DMS114 treated with DMSO at 0.1 percent for 48 hours (cell line): Measurements from ENCODE around the gene INKA2.
"Not testable (repeated sequence)": the region's sequence is repeated elsewhere in the genome, so short reads cannot be mapped to it uniquely, and the experiment has no call there.

ENCODE experiments used
- DNase-seq: peaks from one replicate; lab custom pipeline; 2025; ENCODE audit not compliant: unreplicated experiment; lab: John Stamatoyannopoulos, UW

INKA2 gene

DNA sequence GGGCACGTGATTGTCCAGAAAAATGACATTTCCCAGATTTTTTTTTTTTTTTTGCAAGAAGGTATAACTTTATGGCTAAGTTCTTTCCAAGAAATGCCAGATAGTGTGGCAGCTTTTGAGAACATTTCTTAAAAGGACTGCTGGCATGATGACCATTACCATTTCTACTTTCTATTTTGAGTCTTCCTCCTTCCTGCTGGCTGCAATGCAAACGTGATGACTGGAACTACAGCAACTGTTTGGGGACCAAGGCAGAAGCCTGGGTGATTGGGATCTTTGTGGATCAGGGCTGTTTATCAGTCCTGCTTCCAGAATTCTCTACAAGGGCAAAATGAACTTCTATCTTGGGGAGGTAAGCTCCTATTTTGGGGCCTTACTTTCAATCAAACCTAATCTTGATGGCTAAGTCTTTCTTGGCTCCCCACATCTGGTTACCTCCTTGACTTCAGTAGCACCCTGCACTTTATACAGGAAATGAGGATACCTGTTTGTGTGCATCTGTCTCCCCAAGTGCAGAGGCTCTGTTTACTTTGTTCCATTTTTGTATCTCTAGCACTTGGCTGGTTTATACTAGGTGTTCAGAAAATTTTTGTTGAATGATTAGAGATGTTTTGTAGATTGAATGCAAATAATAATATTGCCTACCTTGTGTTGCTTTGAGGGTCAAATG lies 12.8 kb upstream of the INKA2 start:
- no peak for DNase-seq

DNA sequence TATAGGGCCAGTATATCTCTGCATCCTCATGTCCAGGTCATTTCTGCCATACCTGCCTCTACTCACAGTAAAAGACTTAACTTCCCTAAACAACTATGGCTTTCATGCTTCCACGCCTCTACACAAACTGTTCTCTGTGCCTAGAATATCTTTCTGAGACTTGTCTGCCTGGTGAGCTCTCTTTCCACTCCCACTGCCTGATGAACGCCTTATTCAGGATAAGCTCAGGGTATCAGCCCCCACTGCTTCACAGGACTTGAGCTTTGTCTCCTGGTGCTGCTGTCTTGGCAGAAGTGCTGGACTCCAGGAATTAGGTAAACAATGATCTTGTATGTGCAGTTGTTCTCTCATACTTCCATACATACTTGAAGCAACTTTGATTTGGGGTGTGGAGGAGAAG lies 11.7 kb upstream of the INKA2 start:
- no peak for DNase-seq

DNA sequence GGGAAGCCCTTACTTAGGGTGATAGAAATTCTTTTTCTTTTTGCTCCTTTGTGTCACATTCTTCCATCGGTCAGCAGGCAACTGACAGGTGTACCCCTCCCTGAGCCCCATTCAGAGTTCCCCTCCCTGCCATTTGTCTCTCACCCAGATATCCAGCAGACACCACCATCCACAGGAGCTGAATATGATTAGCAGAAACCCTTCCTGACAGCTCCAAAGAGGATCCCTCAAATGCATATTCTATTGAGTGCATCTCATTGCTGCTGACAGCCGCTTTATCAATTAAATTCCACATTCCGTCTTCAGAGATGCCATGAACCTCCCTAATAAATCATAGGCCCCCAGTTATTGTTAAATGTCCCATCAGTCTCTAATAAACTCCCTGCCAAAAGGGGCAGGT lies 10.4 kb upstream of the INKA2 start:
- no peak for DNase-seq

DNA sequence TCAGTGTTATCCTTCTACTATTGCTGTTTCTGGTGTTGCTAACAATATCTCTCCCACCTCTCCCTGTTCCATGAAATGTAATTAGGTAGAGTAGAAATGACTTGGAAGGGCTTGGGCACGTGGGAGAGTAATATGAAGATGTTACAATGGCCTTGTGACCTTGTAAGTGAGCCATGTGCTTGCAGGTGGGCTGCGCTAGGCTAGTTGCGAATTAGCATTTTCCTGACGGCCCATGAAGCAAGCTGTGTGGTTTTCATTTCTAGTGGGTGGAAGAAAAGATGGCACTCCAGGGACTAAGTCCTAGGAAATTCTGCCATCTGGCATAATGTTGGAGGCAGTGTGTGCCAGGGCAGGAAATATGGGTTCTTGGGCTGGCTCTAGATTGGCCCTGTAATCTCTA lies 8.8 kb upstream of the INKA2 start:
- DNase-seq, result no peak

DNA sequence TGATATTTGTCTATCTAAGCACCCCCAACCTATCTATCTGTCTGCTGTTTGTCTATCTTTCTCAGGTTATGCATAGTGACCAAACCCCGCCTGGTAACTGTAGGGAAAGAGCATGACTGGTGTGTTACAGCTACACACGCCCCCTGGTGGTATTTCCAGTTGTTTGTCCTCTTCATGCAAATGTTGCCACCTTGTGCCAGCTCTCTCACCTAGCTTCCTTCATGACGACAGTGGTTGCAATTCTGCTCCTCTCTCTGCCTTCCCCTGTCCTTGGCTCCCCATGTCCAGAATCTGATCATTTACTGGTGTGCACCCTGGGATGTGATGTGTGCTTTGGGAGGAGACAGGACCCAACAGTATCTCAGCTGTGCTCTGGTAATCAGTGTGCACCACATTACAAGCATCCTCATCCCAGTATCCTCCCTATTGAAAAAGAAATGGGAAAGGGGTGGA lies 8.1 kb upstream of the INKA2 start:
- peak; percentile 32 for DNase-seq

DNA sequence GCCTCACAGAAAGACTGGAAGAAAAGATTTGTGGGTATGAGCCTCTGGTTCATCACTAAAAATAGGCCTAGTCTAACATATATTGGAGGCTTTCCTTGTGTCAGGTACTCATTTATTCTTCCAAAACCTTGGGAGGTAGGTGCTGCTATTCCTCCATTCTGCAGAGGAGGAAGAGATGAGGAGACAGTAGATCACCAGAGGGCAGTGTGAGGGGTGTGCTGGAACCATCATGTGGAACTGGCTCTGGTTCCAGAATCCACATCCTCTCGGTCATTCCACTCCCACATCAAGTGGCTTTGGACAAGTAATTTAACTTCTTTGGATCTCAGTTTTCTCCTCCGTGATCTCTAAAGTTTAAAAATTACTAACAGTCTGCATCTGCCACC lies 7.4 kb upstream of the INKA2 start:
- no peak for DNase-seq

DNA sequence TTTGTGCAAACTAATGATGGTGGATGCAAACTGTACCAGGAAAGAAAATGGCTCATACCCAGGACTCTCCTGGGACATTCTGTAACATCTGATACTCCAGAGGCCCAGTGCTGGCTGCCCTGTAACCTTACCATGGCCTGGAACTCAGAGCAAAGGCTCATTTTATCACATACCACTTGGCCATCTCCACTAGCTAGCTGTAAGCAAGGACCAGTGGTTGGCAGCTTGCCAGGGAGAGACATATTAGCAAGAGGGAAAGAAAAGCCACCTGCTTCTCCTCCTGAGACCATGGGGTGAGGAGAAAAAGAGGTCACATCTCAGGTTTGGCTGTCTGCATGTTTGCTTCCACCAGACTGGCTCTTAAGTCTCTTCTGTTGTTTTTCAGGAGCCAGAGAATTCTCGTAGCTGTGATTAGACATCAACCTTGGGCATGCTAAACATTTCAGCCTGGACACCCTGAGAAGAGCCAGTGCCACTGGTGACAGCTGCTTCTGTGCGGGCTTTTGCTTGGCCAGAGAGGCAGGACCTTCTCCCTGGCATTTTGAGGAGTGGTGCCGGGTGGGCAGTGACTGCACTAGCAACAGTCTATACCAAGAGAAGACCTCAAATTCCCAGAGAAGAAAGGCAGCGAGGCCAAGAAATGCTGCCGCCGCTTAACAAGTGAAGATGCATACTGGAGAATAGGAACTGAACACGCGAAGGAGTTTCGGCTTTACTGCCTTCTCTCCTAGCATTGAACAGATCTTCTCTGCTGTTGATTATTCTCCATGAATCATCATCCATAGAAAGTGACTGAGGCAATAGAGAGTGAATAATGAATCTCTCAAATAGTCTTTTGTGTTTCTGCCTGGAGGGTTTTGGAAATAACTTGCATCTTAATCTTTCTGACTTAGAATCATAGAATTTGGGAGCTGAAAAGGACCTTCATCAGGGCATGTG lies 6.7 kb upstream of the INKA2 start:
- no peak for DNase-seq

DNA sequence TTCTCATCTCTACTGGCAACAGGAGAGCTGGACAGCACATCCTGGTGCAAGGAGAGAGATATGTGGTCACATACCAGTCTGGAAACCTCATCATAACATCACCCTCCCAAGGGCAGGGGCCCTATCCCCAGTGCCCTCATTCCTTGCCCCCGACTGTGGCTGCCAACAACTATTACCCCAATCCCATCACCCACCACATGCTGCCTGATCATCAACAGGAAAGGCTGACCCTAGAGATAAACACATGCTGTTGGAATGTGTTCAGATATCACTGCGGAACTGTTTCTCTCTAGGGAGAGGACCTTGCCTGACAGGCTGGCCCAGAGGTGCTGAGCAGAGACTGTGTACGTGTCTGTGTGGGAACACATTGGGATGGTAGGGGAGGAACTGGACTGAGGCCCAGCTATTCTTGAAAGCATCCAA lies 4.5 kb upstream of the INKA2 start:
- no peak for DNase-seq

DNA sequence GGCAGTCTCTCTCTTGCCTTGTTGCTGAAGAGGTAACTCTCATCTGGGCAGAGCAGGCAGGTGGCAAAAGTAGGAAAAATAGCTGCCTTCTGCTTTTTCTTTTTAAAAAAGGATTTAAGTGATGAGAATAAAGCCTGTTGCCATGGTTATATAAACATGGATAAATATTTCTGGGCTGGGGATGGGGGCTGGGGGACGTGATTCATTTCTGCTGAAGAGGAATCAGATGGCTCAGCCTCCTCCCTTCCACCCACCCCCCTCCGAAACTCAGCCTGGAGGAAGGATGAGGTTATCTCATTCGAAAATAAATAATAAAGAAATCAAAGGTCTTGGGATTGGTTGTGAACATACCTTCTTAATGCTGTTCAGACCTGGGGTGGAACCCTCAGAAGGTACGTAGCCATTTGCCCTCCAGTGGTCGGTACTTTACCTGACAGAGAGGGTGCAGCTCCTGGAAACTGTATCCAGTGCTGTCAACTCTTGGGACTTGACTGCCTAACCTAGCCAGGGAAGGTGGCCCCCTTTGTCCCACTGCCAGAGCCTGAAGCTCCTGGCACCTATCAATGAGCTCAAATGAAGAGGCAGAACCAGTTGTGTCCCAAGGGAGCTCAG lies 3.8 kb upstream of the INKA2 start:
- no peak for DNase-seq

DNA sequence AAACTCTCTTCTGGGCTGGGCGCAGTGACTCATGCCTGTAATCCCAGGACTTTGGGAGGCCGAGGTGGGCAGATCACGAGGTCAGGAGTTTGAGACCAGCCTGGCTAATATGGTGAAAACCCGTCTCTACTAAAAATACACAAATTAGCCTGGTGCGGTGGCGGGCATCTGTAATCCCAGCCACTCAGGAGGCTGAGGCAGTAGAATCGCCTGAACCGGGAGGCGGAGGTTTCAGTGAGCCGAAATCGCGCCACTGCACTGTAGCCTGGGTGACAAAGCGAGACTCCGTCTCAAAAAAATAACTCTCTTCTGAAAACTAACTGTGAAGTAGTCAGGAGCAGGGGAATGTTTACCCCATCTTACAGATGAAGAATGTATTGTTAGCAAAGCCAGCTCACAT lies 3.1 kb upstream of the INKA2 start:
- DNase-seq, result not testable (repeated sequence)

DNA sequence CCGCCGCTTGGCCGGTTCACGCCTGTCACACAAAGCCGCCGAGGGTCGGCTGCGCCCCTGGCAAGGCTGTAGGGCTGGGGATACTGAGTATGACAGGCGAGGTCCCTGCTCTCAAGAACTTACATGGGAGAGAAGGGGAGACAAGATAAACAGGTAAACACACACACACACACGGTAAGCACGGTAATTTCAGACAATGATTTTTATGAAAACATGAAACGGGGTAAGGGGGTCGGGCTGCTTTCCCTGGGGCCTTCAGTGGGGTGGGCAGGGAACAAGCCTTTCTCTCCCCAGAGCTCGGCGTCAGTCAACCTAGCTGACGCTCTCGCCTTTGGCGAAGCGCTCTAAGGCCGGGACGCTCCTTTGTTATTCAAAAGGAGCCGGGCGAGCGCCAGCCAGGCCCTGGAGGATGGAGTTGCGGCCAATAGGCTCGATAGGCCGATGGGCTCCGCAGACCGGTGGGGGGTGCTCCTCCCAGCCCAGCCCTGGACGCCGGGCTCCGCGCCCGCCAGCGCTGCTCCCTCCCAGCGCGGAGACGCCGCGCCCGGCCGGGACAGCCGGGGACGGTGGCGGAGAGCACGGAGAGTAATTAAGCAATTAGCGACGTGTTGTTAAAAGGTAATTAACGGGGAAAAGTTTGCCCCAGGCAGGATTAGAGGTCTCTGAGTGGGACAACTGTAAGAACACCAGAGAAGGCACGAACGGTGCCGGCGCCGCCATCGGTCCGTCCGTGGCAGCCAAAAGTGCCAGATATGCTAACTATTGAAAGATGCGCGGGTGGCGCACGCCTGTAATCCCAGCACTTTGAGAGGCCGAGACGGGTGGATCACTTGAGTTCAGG lies 950 bp upstream of the INKA2 start:
- peak; percentile 54 for DNase-seq

DNA sequence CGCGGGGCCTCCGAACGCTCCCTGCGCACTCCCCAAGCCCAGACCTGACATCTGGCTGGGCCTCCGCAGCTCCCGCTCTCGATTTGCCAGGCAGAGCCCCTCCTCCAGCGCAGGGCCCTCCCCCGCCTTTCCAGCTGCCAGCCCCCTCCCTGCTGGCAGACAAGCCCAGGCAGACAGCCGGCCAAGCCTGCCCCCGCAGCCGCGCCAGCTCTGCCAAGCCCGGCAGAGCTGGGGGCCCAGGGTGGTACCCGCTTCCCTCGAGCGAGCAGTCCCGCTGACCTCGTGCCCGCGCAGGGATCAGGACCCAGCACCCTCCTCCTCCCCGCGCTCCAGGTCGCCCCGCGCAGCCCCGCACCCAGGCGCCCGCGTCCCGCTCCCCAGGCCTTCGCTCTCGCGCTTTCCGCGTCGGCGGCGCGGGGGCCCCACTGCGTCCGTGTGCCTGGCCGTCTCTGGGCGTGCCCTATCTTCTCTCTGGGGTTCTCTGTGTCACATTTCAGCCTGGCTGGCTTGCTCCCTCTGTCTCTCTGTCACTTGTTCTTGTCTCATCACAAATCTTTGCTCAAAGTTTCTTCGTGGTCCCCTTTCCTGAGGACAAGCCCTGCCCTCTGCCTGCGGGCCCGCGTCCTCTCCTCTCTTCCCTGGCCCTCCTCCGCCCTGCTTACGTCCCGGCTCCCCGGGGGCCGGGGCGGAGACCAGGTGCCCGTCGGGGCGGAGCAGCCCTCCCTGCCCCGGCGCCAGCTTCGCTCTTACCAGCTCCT lies 580 bp downstream of the INKA2 start:
- no peak for DNase-seq

DNA sequence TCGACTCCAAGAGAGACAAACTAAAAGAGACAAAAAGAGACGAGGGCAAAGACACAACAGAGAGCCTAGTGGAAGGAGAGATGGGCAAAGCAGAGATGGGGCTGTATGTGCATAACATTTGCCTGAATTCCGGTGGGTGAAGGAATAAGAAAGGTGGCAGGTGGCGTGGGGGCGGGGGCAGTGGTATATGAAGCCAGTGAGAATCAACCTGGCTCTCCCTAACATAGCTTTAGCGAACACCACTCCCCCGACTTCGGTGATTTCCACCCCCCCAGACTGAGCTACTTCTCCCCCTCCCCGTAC lies 1.1 kb downstream of the INKA2 start:
- no peak for DNase-seq

DNA sequence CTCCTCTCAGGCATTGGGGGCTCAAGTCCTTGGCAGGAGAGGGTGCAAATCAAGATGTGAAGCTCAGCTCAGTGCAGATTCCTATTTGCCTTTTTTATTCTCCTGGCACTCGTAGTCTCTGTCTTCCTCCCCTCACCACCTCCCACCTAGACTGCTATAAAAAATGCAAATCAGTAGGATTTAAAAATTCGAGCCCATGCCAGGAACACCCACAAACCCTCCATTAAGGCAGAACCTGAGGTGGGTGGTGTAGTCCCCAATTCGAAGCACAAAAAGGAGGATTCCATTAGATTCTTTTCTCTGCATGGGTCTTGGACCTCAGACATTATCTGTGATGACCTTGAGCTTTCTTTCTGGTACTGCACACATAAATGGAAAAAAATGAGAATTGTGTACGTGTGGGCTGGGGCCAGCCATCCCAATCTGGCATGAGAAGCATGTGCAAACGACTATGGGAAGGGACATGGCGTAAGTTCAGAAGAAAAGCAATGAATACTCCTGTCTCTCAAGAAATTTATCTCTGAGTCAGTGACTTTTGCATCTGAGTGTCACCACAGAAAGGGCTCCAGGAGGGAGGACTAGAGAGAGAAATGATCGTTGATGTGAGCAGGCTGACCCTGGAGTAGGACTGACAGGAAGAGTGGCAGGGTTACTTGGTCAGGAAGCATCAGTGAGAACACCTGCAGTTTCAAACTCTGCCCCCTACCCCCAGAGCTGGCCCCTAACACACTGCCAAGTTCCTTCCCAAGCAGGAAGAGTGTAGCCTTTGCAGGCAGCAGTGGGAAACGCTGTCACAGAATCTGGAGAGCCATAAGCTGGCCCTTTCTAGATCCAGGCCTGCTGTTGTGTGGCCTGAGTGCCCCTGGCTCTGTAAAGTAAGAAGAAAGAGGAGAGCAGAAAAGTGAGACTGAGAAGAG lies 1.7 kb downstream of the INKA2 start:
- no peak for DNase-seq

DNA sequence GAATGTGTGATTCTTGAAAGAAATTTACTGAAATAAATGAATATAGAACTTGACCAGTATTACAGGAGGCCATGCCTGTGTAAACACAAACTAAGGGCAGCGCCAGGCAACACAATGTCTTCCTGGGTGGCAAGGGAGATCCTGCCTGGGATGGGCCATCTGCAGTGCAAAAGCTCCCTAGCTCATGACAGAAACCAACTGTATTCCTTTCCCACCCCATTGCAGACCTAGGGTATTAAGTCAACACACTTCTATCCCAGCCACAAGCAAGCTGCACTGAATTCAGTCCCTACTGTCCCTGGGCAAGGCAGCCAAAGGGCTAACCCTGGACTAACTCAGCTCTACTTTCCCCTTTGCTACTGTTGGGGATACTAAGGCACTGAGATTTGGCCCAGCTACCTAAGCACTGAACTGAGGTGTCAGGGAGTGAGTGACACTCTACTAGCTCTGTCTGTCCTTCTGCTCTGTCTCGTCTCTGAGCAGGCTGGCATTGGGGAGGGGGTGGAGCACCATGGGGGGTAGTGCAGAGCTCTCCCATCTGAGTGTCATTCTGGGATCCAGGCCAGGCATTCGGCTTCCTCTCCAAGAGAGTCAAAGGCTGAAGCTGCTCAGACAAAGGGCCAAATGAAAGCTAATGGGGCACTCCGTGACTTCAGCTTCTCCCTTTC lies 2.5 kb downstream of the INKA2 start:
- no peak for DNase-seq

DNA sequence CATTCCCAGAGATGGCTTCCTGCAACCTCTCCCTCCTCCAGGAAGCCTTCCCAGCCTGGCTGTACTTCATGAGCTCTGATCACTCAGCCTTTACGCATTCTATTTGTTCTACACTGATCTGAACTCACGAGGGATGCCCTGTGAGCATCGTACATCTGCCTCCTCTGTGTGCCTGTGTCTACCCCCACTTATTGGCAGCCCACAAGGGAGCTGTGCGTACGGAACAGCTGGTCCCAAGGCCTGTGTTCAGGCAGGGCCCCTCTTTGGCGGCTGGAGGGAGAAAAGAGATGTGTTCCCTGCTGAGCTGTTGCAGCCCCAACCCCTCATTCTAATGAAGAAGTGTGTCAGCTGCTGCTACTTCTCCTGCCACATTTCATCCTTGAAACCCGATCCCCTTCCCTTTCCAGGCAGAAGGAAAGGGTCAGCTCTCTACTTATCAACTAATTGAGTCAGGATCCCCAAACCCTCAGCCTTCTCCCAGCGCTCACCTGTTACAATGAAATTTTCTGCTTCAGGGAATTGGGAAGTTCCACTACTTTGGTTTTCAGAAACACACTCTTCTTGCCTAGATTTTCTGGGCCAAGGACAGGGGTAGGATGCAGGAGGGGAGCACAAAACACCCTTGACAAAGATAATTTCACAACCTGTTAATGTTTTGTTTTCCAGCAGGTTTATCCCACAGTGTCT lies 3.2 kb downstream of the INKA2 start:
- DNase-seq, result no peak

DNA sequence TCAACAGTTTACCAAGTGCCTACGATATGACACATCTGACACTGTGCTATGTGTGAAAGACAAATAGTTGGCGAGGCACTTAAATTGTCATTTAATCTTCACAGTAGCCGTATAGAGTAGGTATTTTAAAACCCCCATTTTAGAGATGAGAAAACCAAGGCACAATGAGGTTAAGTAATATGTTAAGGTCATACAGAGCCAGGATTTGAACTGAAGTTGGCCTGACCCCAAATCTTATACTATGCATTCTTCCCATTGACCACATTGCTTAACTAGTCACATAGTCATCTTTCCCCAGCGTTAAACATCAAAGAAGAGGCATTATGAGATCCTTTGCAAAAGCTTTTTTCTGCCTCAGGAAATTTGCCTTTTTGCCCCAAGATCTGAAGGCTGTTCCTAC lies 3.9 kb downstream of the INKA2 start:
- DNase-seq, result no peak

DNA sequence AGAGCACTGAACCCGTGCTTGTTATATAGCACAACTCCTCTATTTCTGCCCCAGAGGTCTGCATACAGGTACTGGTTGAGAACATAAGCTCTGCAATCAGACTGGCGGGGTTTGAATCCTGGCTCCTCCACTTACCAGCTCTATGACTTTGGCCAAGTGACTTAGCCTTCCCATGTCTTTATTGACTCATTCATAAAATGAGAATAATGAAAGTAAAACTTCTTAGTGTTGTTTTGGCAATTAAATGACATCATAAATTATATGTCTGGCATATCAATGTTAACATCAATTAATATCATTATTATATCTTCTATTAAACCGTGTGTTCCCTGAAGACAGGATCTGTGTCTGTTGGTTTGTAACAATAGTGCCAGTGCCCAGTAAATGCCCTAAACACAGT lies 4.3 kb downstream of the INKA2 start:
- no peak for DNase-seq
